Stimulated activated CD4-positive, alpha-beta T cell treated with anti-CD3 and anti-CD28 coated beads, Interleukin-12 subunit alpha, Interleukin-12 subunit beta, amount 100 ng/mL, for 4 hours (primary cell): ENCODE results near the gene GPN1.
"Not testable (repeated sequence)": the region's sequence is repeated elsewhere in the genome, so short reads cannot be mapped to it uniquely, and the experiment has no call there.

Experiments
- DNase-seq: peaks from one replicate; pipeline ENCODE4 v3.0.0-alpha.2; 2020

Gene GPN1

DNA sequence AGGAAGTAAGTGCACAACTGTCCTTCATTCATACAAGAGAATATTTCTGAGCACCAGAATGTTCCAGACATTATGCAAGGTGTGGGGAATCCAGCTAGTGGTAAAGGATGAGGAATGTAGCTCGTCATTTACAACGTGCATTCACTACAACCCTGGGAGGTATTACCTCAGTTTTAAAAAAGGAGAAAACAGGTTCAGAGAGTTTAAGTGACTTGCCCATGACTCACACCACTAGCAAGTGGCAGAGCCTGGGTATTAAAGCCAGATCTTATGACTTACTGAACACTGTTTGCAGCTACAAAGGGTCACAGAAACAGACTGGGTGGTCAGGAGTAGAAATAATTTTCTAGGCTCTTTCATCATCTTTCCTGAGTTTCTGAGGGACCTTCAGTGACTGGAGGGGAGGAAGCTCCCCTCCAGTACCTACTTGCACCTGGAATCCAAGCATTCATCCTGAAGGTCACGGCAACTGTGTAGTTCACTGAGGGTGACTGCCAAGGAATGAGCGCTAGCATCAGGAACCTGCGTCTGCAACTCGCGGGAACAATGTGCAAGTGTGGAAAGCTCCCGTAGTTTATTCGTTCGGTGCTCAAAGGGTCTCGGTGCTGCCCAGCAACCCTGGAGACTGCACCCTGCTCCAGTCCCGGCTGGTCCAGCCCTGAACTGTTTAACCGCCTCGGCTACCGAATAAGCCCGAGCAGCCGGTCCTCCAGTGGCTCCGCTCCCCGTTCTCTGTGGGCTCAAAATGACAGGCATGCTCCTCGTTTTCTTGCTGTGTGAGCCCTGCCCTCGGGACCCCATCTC, 685 bp upstream of the GPN1 start:
- DNase-seq = peak; percentile 6

DNA sequence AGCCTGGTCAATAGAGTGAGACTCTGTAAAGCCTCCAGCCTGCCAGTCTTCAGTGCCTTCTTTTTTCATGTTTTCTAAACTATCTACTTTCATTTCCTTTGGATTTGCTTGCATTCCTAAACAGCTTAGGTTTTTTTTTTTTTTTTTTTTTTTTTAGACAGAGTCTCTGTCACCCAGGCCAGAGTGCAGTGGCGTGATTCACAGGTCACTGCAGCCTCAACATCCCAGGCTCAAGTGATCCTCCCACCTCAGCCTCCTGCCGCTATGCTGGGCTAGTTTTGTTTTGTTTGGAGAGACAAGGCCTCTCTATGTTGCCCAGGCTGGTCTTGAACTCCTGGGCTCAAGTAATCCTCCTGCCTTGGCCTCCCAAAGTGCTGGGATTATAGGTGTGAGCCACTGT, 1.4 kb downstream of the GPN1 start:
- DNase-seq = not testable (repeated sequence)

DNA sequence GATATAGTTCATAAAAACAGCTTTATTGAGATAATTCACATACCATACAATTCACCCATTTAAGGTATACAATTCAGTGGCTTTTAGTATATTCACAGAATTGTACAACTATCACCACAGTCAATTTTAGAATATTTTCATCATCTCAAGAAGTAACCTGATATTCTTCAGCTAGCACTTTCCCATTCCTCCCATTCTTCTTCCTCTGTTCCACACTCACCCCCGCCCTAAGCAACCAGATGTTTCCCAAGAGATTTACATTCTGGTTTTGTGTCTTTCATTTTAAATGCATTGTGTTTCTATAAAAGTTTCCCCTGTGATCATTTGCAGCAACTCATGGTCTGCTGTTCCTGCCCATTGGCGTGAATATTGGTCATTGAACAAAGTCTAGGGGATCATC, 5.4 kb downstream of the GPN1 start:
- DNase-seq = no peak

DNA sequence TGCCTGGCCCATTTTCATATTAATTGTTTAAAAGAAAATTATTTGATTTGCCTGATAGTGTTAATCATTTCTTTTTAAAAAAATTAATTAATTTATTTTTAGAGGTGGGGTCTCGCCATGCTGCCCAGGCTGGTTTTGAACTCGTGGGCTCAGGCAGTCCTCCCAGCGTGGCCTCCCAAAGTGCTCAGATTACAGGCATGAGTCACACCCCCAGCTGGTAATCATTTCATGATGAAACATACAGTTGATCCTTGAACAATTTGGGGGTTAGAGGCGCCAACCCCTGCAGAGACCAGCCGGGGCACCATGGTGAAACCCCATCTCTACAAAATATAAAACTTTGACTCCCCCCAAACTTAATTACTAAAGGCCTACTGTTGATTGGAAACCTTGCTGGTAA, 7.9 kb downstream of the GPN1 start:
- DNase-seq = no peak

DNA sequence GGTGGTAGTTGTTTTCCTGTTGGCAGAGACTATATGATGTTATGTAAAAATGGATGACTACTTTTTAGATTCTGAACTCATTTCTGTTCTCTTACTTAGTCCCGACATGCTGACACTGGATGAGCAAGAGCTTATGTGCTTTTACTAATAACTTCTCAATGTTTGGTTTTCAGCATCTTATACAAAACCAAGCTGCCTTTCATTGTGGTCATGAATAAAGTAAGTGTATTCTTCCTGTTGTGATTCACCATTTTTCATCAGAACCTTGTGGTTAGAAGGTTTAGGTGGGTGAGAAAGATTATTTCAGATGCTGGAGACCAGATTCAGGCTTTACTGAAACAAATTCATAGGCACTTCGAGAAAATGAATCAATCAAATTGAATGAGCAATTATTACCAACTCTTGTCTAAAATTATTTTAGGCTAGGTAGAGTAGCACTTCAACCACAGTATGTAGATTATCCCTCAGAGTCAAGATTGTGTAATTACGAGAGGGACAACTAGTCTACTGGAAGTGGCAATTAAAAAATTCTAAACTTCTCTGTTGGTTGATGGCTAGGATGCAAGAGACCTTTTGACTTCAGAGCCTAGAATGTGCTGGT, 9.3 kb downstream of the GPN1 start:
- DNase-seq = no peak

DNA sequence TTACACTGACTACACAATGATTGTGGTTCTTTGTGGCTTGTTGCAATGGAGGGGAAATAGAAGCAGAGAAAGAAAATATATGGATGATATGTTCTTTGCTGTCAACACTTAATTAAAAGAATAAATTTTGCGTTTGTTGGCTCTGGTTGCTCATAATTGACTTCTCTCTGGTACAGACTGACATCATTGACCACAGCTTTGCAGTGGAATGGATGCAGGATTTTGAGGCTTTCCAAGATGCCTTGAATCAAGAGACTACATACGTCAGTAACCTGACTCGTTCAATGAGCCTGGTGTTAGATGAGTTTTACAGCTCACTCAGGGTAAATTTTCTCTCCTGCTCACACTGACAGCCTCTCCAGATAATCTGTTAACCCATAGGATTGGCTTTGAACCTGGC, 9.9 kb downstream of the GPN1 start:
- DNase-seq = no peak

DNA sequence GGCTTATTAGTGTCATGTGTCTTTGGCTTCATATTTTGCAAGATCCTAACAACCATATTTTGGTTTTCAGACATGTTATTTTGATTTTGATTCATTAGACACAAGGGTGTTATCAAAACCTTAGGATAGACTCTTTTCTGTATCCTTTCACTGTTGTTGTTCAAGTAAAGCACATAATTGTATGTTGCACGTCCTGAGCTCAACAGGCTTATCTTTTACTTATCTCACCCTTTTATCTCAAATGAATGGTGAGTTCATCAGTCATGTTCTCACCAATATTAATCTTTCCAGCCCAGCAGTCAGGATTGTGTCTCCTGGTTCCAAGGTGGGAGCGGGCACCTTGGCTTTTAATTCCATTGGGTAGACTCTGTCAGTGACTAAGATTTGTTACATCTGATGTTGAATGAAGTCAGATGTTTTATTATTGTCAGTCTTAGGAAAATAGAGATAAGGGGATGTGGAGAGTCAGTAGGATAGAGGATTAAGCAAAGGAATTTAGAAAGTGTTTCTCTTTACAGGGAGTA, 11.9 kb downstream of the GPN1 start:
- DNase-seq = no peak

DNA sequence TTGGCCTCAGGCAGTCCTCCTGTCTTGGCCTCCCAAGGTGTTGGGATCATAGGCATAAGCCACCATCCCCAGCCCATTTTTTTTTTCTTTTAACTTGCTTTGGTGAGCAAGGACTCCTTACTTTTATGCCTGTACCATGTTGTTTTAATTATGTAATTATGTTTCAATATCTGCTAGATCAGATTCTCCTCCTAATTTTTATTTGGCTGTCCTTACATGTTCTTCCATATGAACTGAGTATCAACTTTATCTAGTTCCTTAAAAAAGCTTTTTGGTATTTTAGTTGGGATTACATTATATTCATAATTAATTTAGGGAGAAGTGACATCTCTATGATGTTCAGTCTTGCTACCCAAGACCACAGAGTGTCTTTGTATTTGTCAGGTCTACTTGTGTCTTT, 16.3 kb downstream of the GPN1 start:
- no peak for DNase-seq

DNA sequence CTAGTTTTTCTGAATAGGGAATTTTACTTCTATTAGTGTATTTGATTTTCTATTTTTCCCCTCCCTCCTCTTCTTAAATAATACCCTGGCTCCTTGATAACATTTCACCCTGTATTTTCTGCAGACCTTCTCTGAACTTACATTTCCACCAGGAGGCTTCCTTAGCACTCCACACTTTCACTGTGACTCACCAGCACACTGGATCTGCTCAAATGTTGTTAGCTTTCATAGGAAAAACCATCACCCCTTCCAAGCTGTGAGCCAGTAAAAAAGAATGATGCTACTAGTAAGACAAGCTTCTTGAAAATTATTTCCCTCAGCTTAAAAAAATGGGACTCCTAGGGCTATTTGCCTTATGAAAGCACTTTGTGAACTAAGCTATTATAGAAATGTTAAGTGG, 18.4 kb downstream of the GPN1 start:
- no peak for DNase-seq

DNA sequence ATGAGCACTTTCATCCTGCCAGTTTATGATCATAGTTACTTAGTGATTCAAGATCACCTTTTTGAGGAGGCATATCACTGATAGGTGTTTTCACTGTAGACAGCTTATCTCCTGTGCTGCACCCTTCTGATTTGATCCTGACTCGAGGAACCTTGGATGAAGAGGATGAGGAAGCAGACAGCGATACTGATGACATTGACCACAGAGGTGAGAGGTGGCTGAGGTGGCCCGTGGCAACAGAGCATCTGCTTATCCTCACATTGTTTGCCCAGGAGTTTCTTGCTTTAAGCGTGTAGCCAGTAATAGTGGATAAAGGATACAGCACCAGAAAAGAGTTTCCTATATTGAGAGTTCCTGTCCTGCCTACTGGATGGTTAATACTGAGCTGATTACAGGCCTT, 18.9 kb downstream of the GPN1 start:
- DNase-seq = no peak

DNA sequence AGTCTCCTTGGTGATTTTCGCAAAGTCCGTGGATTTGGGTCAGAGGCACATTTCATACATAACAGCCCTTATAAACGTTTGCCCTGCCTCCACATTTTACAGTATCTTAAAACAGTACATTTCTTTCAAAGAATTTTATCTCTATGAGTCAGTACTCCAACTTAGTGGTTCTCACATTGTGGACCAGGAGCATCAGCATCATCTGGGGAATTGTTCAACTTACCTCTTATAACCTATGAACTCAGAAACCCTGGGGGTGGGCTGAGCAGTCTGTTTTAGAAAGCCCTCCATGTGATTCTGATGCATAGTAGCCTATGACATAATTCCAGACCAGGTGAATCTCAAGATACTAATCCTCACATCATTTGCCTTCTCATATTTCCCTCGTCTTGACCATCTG, 22.2 kb downstream of the GPN1 start:
- no peak for DNase-seq

DNA sequence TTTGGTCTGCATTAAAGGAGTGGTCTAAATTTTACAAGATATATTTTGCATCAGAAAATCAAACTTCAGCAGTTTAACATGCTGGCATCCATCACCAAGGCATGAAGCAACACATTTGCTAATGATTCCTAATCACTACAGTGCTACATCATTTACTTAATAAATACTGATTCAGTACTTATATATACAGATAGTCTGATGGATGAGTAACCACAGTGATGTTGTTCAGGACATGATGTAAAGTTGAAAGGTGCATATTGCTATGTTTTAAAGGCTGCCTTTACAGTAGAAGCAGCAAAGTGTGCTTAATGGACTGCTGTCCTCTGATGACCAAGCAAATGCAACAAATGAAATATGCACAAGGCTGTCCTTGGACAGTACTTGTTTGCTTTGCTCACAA, 23.5 kb downstream of the GPN1 start:
- DNase-seq = no peak

DNA sequence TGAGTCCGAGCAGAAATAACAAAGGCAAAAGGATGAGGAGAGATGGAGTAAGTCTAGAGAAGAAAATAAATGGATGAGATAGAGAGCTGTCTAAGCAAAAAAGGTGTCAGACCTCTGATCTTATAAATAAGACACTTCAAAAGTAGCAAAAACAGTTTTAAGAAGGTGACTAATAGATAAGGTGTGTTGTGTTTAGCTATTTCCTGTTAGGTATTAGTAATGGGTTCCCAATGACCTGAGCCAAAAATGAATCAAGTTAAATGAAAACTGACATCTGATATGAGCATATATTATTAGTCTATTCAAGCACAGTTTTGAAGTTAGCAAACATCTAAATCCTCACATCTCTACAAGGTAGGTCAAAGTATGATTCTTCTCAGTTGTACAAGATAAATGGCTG, 23.9 kb downstream of the GPN1 start:
- no peak for DNase-seq

DNA sequence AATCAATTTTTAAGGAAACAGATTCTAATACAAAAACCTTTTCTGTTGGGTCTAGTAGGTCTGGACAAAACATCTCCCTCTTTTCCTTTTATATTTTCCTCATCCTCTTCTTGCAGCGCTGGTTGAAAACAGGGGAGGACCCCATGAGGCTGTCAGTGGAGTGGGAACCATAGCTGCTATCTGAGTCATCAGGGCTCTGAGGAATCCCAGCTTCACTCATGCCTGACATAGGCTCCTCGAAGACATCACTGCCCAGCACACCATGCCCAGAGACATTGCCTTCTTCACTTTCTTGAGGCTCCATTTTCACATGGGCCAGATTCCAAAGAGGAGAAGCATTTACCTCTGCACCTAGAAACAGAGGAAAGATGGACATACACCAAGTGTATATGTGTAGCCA, 24.5 kb downstream of the GPN1 start:
- no peak for DNase-seq

DNA sequence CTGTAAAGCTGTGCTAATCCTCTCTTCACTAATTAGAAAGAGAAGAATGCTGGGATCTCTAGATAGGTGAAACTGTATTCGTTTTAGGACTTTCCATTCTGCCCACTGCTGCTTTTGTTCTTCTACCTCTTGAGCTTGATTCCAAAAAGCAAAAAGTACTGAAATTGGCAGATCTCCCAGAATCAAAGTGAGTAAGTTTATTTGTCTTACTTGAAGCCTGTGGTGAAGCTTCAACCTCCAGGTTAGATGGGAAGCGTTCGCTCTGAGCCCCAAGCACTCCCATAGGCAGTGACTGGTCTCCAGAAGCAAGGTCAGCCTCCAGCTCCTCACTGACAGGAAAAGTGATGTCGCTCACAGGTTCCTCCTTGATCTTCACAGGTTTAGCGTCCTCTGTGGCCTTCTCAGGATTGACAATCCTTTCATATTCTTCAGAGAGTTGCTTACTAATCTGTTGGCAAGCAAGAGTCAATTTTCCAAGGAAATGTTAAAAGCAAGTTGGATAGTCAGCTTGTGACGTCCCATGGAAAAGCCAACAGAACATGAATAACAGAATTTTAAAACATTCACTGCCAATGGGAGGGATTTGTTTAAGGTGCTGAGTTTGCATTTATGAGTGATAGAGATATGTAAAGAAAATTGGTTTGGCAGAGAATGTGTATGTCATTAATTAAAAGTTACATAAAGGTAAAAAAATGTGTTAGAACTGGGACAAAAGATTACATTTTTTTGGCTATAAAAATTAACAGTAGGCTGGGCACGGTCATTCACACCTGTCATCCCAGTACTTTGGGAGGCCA, 26.5 kb downstream of the GPN1 start:
- DNase-seq = no peak

DNA sequence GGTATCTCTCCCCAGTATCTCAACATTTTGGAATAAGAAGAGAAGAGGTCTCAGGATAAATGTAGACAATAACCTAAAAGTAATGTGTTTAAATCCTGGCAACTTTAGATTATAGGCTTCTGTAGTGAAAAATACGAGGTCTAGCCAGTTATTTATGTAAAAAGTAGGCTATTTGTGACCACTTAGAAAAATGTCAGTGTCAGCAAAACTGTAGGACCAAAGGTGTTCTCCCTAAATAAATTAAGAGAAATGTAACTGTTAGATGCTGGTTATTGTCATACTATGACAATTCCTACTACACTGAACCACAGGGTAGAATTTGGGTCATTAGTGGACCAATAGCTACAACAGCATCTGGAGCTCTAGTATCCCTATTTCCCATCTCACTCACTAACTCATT, 32.5 kb downstream of the GPN1 start:
- no peak for DNase-seq

DNA sequence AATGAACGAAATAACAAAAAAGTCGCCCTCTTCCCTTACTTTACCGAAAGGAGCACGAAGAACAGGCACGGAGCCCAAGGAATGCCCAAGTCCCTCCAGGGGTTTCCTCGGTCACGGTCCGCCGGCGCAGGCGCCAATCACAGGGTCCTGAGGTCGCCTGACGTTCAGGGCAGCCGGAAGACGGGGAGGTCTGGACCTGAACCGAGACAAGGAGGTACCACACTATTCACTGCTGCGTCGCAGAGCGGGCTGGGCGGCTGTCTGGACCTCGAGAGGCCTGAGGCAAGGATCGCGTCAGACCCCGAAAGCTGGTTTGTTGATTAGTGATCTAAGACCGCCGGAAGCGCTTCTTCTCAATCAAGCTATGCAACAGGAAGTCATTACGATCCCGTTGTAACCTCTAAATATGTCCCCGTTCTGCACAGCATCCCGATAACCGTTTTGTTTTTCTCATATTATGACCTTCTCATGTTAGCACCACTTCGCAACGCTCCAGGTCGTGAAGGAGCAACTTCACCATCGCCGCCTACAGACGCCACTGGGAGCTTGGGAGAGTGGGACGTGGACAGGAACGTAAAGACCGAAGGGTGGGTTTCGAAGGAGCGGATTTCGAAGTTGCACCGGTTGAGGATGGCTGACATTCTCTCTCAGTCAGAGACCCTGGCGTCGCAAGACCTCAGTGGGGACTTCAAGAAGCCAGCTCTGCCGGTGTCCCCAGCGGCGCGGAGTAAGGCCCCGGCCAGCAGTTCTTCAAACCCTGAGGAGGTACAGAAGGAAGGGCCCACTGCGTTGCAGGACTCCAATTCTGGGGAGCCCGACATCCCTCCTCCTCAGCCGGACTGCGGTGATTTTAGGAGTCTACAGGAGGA, 34.7 kb downstream of the GPN1 start, which contains the start of the genes SLC4A1AP and SUPT7L:
TSS of gene SLC4A1AP (plus strand) at position 605 of the 869 bp plus-strand sequence. CDS start at position 631, 26 bp downstream.
TSS of gene SUPT7L (minus strand) at position 330 of the 869 bp plus-strand sequence. CDS start 1,422 bp downstream, outside the sequence.
- DNase-seq = peak; percentile 65

DNA sequence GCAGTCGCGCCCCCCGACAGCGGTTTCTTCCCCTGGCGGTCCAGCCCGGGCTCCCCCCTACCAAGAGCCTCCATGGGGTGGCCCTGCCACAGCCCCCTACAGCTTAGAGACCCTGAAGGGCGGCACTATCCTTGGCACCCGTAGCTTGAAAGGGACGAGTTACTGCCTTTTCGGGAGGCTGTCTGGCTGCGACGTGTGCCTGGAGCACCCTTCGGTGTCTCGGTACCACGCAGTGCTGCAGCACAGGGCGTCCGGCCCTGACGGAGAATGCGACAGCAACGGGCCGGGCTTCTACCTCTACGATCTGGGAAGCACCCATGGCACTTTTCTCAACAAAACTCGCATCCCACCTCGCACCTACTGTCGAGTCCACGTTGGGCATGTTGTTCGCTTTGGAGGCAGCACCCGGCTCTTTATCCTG, 35.3 kb downstream of the GPN1 start:
- no peak for DNase-seq

DNA sequence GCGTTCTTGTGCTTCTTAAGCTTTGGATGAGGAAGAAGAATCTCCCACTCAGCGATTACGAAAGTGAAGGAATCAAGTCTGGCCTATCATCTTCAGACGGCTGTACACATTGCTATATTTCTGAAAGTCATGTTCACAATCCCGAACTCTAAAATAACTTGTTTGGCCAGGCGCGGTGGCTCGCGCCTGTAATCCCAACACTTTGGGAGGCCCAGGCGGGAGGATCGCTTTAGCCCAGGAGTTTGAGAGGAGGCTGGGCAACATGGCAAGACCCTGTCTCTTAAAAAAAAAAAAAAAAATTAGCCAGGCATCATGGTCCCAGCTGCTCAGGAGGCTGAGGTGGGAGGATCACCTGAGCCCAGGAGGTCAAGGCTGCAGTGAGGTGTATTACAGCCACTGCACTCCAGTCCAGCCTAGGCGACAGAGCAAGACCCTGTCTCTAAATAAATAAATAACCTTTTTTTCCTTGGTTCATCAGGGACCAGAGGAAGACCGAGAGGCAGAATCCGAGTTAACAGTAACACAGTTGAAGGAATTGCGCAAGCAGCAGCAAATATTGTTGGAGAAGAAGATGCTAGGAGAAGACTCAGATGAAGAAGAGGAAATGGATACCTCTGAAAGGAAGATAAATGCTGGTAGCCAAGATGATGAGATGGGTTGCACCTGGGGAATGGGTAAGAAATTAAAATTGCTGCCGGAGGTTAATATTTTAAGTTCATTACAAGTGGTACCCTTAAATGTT, 35.9 kb downstream of the GPN1 start:
- no peak for DNase-seq

DNA sequence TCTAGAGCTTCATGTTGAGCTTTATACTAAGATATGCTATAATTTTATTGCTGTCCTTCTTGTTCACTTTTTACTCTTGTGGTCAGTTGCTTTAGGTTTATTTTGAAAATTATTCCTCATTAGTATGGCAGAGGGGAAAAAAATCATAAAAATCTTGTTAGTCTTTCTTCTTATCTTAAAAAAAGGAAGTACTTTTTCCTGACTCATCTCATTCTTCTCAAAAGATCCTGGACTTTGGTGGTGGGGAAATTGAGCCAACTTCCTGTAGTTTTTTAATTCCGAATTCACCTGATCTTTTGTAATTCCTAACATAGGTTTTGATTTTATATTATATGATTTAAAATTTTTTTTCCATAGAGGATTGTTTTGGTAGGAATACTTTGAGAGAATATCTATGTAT, 38.6 kb downstream of the GPN1 start:
- DNase-seq = no peak

DNA sequence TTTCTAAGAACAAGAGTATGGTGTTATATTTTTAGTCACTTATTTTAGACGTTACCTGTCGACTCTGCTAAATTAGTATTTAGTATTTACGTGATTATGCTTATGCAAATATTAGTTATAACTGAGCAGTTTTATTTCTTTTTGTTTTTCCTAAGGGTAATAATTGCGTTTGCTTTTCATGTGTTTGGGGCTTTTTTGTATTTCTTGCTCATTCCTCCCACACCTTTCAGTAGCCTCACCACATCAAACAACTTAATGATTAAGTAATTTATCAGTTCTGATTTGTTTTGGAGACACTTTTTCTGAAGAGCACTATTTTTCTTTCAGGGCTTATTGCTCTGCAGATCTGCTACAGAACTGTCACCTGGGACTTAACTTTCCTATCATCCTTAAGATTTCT, 42.4 kb downstream of the GPN1 start:
- no peak for DNase-seq
